Measurements from ENCODE around the gene EEF1AKMT1.

EEF1AKMT1 gene

GRCh38 chr13:20773194-20774080 is at the start of gene EEF1AKMT1:
Gene EEF1AKMT1, minus strand, starts transcription at chr13:20773961. Its CDS starts 16,363 bp downstream, at chr13:20757598.
- DNase-seq: peak; percentile 57

GRCh38 chr13:20823071-20823470 is 49.3 kb upstream of the EEF1AKMT1 start:
- no peak for DNase-seq

GRCh38 chr13:20822406-20822805 is 48.6 kb upstream of the EEF1AKMT1 start:
- no peak for DNase-seq

GRCh38 chr13:20819715-20820114 is 46.0 kb upstream of the EEF1AKMT1 start:
- no peak for DNase-seq

GRCh38 chr13:20815464-20815863 is 41.7 kb upstream of the EEF1AKMT1 start:
- no peak for DNase-seq

- DNase-seq: no peak
Measured at GRCh38 chr13:20814224-20814910, 40.6 kb upstream of the EEF1AKMT1 start.

- no peak for DNase-seq
Measured at GRCh38 chr13:20812890-20813289, 39.1 kb upstream of the EEF1AKMT1 start.

- no peak for DNase-seq
Measured at GRCh38 chr13:20810808-20811207, 37.0 kb upstream of the EEF1AKMT1 start.

GRCh38 chr13:20808874-20809273 is 35.1 kb upstream of the EEF1AKMT1 start:
- no peak for DNase-seq

- no peak for DNase-seq
Measured at GRCh38 chr13:20803180-20803965, 29.6 kb upstream of the EEF1AKMT1 start.

GRCh38 chr13:20801707-20802106 is 27.9 kb upstream of the EEF1AKMT1 start:
- DNase-seq: no peak

- DNase-seq: no peak
Measured at GRCh38 chr13:20799726-20800416, 26.1 kb upstream of the EEF1AKMT1 start.

GRCh38 chr13:20798027-20798426 is 24.3 kb upstream of the EEF1AKMT1 start:
- no peak for DNase-seq

GRCh38 chr13:20796791-20797508 is 23.2 kb upstream of the EEF1AKMT1 start:
- DNase-seq: no peak

GRCh38 chr13:20789665-20790064 is 15.9 kb upstream of the EEF1AKMT1 start:
- no peak for DNase-seq

- no peak for DNase-seq
Measured at GRCh38 chr13:20788312-20788711, 14.6 kb upstream of the EEF1AKMT1 start.

GRCh38 chr13:20787180-20787579 is 13.4 kb upstream of the EEF1AKMT1 start:
- no peak for DNase-seq

- no peak for DNase-seq
Measured at GRCh38 chr13:20782116-20782708, 8.5 kb upstream of the EEF1AKMT1 start.

- DNase-seq: no peak
Measured at GRCh38 chr13:20780317-20780716, 6.6 kb upstream of the EEF1AKMT1 start.

- no peak for DNase-seq
Measured at GRCh38 chr13:20779405-20779804, 5.6 kb upstream of the EEF1AKMT1 start.

- DNase-seq: no peak
Measured at GRCh38 chr13:20778311-20778710, 4.5 kb upstream of the EEF1AKMT1 start.

- no peak for DNase-seq
Measured at GRCh38 chr13:20776751-20777150, 3.0 kb upstream of the EEF1AKMT1 start.

Data from NCI-H1436 (cell line).